ENCODE results near the gene MVD.

DNA sequence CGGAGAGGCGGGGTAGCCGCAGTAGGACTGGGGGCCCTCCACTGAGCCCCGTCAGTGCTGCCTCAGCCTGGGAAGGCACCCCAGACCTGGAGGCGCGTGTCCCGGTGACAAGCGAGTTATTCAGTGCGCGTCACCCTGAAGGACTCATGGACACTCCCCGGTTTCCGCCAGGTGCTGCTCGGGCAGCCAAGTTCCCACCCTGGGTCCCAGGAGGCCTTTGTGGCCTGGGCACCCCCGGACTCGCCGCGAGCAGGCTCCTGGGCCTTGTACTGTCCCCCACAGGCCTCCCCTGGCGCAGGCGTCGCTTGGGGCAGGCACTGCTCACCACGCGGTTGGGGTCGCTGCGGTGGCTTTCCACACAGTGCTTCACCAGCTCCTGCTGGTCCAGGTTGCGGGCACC, 35.8 kb upstream of the MVD start:
- no peak for TF ChIP-seq POLR2A (IDR thresholded peaks at IDR 0.05; ENCODE audit: low read depth, low read length)
- TF ChIP-seq BHLHE40 (IDR thresholded peaks at IDR 0.05; ENCODE audit: low read depth, low read length) = no peak
- TF ChIP-seq MXI1 (IDR thresholded peaks at IDR 0.05; ENCODE audit: borderline replicate concordance, low read depth, low read length) = no peak
- TF ChIP-seq MAZ (IDR thresholded peaks at IDR 0.05; ENCODE audit: borderline replicate concordance, low read depth, low read length) = no peak
- TF ChIP-seq, protein P1, sequence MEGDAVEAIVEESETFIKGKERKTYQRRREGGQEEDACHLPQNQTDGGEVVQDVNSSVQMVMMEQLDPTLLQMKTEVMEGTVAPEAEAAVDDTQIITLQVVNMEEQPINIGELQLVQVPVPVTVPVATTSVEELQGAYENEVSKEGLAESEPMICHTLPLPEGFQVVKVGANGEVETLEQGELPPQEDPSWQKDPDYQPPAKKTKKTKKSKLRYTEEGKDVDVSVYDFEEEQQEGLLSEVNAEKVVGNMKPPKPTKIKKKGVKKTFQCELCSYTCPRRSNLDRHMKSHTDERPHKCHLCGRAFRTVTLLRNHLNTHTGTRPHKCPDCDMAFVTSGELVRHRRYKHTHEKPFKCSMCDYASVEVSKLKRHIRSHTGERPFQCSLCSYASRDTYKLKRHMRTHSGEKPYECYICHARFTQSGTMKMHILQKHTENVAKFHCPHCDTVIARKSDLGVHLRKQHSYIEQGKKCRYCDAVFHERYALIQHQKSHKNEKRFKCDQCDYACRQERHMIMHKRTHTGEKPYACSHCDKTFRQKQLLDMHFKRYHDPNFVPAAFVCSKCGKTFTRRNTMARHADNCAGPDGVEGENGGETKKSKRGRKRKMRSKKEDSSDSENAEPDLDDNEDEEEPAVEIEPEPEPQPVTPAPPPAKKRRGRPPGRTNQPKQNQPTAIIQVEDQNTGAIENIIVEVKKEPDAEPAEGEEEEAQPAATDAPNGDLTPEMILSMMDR (conservative IDR thresholded peaks at IDR 0.05; ENCODE audit: low read depth, low read length) = no peak
- no peak for TF ChIP-seq FOS (IDR thresholded peaks at IDR 0.05; ENCODE audit: low read depth, low read length)
- no peak for TF ChIP-seq RAD21 (IDR thresholded peaks at IDR 0.05; ENCODE audit: low read length)
